GM20431 (cell line): ENCODE data around the gene AIFM3.

Experiments
- in situ Hi-C: fragments of 300-500 bp; cut with MseI, MboI; formaldehyde crosslinking; loops from one replicate; pipeline ENCODE4 v1.15.0; 2020; ENCODE audit warnings: low sequenced_read_pairs; ENCODE audit not compliant: unreplicated experiment

The AIFM3 gene

DNA sequence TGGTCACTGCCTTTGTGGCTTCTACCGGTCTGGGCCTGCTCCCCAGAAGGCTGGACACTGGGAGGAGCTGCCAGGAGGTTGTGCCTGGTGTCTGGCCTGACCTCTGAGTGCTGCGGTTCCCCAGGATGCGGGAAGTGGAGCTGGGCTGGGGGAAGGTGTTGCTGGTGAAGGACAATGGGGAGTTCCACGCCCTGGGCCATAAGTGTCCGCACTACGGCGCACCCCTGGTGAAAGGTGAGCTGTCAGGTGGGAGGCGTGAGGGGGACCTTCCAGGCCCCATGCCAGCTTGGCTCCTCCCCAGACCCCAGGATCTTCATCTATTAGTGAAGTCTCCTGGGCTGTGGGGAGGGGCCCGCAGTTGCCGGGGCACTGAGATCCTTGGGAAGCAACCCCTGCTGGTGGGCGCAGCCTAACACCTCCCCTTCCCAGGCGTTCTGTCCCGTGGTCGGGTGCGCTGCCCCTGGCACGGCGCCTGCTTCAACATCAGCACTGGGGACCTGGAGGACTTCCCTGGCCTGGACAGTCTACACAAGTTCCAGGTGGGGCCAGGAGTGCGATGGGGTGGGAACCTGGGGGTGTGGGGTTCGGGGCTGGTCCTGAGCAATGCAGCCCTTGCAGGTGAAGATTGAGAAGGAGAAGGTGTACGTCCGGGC is 6.7 kb downstream of the AIFM3 start:
- in situ Hi-C loops: no loop called here

DNA sequence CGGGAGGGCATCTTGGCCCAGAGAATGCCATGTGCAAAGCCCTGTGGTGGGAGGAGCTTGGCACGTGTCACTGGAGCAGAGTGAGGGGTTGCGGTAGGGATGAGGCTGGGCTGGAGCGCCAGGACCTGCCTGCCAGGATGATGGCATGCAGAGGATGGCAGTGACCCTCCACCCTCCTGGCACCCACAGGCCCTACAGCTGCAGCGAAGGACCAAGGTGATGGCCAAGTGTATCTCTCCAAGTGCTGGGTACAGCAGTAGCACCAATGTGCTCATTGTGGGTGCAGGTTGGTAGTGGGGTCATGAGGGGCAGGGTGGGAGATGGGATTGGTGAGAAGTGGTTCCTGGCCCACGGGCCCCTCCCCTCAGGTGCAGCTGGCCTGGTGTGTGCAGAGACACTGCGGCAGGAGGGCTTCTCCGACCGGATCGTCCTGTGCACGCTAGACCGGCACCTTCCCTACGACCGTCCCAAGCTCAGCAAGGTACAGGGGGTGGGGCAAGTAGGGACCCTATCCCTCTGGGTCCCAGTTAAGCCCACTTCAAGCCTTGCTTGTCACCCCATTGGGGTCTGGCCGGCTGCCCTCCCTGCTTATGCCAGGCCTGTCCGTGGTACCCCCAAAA is 7.4 kb downstream of the AIFM3 start:
- in situ Hi-C loops: no loop called here

DNA sequence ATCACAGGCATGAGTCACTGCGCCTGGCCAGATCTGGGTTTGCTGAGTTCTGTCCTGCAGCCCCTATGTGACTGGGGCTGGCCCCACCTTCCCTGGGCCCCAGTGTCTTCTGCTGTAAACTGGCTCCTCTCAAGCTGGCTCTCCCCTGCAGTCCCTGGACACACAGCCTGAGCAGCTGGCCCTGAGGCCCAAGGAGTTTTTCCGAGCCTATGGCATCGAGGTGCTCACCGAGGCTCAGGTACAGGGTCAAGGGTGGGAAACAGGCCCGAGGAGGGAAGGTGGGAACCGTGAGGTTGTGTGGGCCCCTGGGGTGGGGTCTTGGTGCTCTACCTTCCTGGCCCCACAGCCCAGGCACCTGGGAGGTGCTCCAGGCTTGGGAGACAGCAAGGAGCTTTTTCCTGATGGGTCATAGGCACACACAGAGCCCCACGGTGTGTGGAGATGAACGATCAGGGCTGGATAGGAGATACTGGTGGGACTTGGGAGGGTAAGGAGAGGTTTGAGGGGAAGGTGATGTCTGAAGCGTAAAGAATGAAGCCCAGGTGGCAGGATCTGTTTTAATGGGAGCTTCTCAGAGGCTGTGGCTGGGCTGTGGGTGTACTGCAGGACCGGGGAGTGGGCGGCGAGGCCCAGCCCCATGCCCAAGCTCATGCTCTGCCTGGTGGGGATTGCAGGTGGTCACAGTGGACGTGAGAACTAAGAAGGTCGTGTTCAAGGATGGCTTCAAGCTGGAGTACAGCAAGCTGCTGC is 8.7 kb downstream of the AIFM3 start:
- in situ Hi-C loops: no loop called here

DNA sequence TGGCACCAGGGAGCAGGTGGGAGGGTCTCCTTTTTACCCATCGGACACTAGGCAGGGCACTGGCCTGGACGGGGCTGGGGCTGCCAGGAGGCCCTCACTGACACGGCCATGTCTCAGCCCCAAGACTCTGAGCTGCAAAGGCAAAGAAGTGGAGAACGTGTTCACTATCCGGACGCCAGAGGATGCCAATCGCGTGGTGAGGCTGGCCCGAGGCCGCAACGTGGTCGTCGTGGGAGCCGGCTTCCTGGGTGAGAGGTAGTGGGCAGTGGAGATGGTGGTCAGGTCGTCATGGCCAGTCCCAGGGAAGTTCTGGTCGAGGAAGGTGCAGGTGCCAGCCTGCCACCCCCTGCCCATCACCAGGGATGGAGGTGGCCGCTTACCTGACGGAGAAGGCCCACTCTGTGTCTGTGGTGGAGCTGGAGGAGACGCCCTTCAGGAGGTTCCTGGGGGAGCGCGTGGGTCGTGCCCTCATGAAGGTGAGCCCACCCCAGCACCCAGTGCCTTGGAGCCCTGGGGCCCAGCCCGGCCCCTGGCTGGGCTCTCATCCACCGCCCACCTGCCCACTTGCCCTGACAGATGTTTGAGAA is 9.3 kb downstream of the AIFM3 start:
- in situ Hi-C loops: no loop called here

DNA sequence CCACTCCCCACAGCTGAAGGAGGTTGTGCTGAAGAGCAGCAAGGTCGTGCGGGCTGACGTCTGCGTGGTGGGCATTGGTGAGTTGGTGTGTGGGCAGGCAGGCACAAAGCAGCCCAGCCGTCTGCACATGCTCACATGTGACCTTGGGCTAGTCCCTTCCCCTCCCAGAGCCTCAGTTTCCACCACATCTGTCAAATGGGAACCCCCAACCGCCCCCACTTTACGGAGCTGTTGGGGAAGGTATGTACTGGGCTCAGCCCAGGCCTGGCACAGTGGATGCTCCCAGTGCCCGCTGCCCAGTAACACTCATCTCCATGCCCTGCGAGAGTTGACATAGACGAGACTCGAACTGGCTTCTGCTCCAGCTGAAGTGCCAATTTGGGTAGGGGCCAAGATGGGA is 10.0 kb downstream of the AIFM3 start:
- in situ Hi-C loops: no loop called here

DNA sequence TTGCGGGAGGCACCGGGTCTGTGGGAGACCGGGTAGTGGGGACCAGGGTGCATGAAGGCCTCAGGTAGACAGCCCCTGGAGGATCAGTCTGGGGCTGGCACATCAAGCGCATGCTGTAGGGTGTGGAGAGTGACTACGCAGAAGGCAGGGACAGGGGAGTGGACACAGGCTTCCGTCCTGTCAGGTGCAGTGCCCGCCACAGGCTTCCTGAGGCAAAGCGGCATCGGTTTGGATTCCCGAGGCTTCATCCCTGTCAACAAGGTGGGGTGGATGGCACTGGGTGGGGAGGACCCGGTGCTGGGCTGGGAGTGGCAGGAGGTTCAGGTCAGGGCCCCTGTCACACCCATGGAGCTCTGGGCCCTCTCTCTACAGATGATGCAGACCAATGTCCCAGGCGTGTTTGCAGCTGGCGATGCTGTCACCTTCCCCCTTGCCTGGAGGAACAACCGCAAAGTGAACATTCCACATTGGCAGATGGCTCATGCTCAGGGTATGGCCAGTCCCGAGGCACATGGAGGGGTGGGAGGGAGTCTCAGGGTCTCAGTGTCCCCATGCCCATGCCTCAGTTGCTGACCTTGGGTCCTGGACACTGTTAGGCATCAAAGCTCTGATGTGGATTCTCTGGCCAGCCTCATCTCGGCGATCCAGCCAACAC is 10.6 kb downstream of the AIFM3 start:
- in situ Hi-C loops: no loop called here

DNA sequence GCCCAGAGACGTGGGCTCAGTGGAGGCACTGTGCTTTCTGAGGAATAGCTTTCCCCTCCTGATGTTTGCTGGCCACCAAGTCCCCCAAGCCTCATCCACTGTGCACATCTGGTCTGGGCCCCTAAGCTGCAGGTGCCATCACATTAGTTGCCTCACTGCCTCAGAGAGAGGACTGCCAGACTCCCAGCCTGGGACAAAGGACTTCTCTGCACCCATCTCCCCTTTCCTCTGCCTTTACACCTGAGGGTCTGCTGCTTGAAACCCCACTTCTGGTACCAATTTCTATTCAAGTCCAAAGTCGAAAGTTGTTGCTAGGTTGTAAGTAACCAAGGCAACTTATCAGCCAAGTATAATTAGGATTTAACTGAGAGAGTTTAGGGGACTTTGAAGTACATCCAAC is 11.4 kb downstream of the AIFM3 start:
- in situ Hi-C loops: no loop called here

DNA sequence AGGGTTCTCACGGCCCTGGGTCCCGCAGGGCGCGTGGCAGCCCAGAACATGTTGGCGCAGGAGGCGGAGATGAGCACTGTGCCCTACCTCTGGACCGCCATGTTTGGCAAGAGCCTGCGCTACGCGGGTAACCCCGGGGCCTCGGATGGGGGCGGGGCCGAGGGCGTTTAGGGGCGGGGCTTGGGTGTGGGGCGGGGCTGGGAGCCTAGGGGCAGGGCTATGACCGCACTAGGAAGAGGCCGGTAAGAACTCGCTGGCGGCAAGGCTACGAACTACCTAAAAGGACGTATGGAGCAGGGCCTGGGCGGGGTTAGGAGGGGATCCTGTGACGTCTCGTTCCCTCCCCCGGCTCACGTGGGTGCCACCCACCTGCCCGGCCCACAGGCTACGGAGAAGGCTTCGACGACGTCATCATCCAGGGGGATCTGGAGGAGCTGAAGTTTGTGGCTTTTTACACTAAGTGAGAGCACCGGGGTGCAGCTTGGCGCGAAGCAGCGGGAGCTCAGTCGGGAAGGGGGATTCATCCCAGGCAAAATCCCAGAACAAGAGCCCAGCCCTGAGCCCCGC is 12.3 kb downstream of the AIFM3 start:
- in situ Hi-C loops: no loop called here

DNA sequence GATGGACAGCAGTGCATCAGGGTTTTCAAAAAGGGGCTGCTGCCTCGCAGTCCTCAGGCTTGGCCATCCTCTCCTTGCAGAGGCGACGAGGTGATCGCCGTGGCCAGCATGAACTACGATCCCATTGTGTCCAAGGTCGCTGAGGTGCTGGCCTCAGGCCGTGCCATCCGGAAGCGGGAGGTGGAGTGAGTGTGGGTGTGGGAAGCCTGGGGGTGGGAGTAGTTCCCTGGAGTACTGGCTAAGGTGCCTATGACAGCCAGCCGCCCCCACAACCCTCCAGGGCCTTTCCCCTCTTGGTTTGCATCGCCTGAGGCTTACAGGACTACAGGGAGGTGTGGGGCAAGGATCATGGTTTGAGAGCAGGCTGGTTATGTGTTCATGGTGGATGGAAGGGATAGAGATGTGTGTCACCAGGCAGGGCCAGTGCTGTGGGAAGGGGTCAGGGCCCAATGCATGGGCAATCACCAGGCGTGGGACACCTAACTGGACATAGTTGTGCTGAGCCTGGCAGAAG is 12.9 kb downstream of the AIFM3 start:
- in situ Hi-C loops: no loop called here

DNA sequence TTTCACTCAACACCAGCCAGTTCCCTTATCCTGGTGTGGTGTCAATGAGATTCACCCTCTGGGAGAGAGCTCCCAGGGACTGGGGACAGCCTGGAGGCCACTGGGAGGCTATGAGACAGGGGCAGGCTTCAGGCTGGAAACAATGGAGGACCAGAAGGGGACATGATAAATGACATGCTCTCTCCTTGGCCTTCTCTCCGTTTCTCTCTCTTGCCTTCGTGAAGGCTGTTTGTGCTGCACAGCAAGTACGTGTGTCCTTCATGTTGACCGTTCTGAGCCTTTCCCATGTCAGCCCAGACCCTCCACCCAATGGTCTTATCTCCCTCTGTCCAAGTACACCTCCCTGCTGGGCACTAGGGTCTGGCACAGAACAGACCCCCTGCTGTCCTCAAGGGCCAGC is 13.5 kb downstream of the AIFM3 start:
- in situ Hi-C loops: no loop called here

DNA sequence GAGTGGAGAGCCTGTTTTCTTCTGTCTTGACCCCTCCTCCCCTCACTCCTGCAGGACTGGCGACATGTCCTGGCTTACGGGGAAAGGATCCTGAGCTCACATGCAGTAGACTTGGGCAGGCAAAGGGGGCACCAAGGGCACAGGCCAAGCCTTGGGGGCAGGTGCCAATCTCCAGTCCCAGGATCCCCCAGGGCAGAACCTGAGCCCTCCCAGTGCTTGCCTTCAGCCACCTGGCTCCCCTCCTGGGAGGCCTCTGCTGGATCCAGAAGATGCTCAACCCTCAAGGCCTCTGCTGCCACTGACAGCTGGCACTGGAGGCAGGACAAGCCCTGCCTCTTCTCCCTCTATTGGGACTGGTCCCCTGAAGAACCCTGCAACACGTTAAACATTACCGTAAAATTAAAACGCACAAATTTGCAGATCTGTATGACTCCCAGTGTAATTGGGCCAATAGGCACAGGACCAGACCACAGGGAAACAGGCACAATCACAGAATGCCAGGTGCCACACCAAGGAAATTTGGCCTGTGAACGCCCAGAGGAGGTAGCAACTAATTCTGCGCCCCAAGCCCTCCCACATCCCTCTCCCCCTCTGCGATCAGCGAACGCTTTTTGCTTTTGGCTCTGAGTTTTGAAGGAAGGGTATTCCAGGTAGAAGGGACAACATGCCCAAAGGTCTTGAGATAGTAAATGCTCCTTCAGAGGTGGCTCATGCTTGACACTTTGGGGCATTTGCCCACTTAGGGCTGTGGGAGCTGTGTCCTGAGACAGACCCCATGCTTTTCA is 14.1 kb downstream of the AIFM3 start:
- in situ Hi-C loops: no loop called here

DNA sequence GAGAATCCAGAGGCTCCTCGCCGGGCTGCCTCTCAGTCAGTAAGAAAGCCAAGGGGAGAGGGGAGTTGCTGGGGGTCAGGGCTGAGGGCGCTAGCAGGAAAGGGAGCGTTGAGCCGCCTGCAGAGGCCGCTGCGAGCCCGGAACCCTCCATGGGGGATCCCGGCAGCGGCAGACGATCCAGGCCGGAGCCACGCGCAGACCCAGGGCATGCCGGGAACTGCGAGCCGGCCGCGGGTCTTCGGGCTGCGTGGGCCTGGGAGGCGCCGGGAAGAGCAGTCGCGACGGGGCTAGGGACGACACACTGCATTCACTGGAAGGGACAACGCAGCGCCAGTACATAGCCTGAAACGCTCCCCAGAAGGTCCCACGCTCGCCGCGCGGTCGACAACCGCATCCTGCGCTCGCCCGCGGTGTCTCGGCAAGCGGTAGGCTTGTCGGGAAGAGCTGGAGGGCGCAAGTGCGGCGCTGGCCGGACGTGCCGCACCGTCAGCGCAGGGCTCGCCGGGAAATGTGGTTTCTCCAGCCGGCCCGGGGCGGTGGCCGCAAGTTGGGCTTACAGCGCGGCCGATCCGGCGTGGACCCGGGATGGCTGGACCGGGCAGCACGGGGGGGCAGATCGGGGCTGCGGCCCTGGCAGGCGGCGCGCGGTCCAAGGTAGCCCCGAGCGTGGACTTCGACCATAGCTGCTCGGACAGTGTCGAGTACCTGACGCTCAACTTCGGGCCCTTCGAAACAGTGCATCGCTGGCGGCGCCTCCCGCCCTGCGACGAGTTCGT is 14.9 kb downstream of the AIFM3 start, which contains the start of gene LZTR1:
Gene LZTR1, plus strand, starts transcription at position 511 of the 776 bp plus-strand sequence. Its CDS starts 75 bp downstream, at position 586.
- in situ Hi-C loops: no loop called here

DNA sequence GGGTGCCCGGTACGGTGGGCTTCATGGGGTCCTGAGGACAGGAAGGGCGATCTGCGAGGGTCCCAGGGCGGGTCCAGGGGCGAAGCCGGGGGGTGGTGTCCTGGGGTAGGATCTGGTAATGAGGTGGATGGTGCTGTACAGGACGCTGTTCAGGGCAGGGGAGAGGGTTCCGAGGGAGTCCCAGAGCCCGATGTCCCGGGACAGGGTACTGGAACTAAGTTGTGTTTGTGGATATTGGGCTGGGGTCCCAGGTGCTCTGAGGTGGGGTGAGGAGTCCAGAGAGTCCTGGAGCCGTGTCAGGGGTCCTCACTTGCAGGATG is 15.5 kb downstream of the AIFM3 start:
- in situ Hi-C loops: no loop called here

DNA sequence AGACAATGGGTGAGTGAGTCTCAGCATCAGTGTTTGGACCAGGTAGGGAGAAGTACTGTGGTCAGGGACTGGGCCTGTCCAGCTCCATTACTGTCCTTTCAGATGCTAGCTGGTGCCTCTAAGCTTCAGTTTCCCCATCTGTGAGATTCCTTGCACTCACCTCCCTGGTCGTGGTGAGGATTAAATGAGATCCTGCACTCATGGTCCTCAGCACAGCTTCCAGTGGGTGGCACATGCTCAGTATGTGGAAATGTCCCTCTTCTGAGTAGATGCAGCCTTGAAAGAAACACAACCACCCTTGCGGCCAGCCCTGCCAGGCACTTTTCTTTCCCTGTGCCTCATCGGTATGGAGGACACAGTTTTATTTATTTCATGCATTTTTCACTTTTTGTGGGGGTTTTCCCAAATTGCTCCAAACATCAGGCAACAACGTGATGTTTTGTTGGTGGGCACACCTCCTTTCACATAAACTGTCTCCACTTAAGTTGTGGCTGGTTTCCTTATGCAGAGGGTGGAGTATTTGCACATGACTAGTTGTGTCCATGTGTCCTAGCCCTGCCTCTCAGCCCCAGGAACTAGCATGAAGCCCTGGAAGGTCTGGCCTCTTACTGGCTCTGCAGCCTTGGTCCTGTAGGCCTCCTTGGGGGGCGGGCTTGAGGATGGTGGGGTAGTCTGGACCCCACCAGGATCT is 16.2 kb downstream of the AIFM3 start:
- in situ Hi-C loops: no loop called here

DNA sequence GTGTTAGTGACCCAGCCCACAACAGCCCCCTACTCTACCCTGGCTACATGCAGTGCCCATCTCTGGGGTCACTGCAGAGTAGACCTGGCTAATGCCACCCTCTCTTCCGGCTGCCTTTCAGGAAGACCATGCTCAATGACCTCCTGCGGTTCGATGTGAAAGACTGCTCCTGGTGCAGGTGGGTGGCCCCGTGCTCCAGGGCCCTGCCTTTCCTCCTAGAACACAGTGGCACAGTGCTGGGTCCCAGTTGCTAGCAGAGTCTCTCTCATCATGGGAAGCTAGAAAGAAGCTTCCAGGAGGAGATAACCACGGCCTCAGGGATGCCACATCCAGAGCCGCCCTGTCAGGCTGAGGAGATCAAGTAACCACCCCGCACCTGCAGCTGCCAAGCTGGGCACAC is 18.7 kb downstream of the AIFM3 start:
- in situ Hi-C loops: no loop called here

DNA sequence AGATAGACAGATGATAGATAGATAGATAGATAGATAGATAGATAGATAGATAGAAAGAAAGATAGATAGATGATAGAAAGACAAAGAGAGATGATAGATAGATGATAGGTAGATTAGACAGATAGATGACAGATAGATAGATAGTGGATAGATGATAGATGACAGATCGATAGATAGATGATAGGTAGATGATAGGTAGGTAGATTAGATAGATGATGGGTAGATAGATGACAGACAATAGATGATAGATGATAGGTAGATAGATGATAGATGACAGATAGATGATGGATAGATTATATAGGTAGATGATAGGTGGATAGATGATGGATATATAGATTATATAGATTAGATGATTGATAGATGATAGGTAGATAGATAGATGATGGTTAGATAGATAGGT is 19.3 kb downstream of the AIFM3 start:
- in situ Hi-C loops: no loop called here

DNA sequence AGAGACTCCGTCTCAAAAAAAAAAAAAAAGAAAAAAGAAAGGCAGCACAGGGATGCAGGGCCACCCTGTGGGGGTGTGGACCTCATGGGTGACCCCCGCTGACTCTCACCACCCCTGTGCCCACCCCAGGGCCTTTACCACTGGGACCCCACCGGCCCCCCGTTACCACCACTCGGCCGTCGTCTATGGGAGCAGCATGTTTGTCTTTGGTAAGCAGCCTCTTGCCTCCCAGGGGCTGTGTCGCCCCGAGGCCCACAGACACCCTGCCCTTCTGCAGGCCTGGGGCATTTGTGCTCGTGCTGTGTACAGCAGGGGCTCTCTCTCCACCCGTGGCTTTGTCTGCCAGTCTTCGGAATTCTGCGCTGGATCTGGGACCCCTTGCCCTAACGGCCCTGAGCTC is 20.3 kb downstream of the AIFM3 start:
- in situ Hi-C loops: no loop called here
